ENCODE measurements around the gene INPP5B. TPM values are rescaled to one million over a fixed set of nuclear protein-coding genes. Genes with fewer than 3 reads are reported as not detected.

Gene INPP5B
- total RNA-seq, 1 donor from 2014 or later, result 18.7 TPM

DNA sequence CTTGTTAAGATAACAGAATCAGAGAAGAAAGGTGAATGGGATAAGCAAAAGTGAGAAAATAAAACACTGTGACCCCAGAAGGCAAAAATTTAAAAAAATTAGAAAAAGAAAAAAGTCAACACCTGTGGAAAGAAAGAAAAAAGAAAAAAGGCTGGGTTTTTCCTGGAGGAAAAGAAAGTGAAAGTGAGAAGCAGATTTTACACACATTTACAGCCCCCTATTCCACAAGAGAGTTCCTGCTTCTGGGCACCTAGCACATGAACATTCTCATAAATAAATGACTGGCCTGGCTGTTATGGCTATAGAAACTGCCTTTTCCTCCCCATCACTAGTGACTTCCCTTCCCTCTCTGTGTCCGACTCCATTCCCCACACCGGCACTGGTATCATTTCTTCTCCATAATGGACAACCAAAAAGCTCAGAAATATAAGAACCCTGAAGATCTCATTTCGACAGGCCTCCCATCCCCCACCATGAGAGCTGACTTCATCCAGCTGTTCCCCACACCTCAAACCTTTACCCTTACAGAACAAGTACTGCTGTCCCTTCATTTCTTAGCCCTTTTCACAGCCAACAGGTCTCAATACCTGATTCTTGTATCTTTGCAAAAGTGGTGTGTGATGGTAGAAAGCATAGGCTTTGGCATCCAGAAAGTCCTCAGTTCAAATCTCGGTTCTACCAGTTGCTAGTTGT is 100.1 kb downstream of the INPP5B start:
- H3K4me3 ChIP-seq (ENCODE audit: low read depth, low read length), result no peak overlapping the region
- no peak for DNase-seq (ENCODE audit: low read depth)
- TF ChIP-seq, protein P1, sequence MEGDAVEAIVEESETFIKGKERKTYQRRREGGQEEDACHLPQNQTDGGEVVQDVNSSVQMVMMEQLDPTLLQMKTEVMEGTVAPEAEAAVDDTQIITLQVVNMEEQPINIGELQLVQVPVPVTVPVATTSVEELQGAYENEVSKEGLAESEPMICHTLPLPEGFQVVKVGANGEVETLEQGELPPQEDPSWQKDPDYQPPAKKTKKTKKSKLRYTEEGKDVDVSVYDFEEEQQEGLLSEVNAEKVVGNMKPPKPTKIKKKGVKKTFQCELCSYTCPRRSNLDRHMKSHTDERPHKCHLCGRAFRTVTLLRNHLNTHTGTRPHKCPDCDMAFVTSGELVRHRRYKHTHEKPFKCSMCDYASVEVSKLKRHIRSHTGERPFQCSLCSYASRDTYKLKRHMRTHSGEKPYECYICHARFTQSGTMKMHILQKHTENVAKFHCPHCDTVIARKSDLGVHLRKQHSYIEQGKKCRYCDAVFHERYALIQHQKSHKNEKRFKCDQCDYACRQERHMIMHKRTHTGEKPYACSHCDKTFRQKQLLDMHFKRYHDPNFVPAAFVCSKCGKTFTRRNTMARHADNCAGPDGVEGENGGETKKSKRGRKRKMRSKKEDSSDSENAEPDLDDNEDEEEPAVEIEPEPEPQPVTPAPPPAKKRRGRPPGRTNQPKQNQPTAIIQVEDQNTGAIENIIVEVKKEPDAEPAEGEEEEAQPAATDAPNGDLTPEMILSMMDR (conservative IDR thresholded peaks at IDR 0.05; ENCODE audit: low read depth, low read length), result no peak

DNA sequence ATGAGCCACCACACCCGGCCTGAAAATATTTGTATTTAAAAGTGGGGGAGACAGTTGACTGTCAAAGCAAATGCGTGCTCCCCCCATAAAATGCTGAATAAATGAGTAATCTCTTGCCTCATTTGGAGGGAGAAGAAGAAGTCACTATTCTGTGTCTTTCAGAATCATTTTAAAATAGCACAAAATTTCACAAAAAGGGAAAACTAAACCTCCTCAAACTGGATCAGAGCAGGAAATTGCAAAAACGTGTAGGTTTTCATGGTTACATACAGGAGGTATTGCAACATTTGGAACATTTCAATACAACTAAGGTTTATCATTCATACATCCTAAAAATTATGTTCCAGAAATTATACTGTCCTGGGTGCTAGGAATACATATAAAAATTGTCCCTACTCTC is 101.1 kb downstream of the INPP5B start:
- TF ChIP-seq, protein P1 (conservative IDR thresholded peaks at IDR 0.05; ENCODE audit: low read depth, low read length), result no peak
- DNase-seq (ENCODE audit: low read depth), result no peak
- no peak overlapping the region for H3K4me3 ChIP-seq (ENCODE audit: low read depth, low read length)

DNA sequence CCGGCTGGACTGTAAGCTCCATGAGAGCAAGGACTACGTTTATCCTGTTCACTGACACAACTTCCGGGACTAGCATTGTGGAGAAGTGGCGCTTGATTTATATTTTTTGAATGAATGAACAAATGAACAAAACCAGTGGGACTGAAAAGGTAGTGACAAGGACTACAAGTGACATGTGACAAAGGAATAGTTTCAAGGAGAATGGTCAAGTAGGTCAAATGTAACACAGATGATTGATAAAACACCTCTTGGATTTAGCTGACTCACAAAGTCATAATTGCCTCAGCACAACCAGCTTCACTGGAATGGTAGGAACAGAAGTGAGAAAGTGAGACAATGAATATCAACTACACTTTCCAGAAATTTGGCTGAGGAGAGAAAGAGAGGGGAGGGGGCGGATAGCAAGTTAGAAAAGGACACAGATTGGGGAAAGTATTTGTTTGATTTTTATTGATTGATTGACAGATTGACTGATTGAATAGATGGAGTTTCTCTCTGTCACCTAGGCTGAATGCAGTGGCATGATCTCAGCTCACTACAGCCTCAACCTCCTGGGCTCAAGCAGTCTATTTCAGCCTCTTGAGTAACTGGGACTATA is 101.7 kb downstream of the INPP5B start:
- no peak overlapping the region for H3K4me3 ChIP-seq (ENCODE audit: low read depth, low read length)
- no peak for DNase-seq (ENCODE audit: low read depth)
- TF ChIP-seq, protein P1 (conservative IDR thresholded peaks at IDR 0.05; ENCODE audit: low read depth, low read length), result no peak

DNA sequence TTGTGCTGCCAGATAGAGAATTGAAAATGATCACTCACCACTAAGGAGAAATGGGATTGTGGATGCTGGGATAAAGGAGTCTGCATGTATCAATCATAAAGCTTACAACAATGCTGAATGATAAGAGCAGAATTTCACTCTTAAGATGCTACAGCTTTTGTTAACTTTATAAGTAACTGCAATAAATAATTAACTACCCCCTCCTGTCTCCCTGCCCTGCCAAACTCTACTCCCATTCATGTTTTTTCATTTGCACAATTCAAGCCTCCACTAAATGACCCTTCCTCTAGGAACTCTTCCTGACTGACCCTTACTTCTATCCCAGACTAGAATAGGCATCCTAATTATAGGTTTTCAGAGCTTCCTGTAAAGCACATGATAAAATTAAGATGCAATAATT is 102.3 kb downstream of the INPP5B start:
- TF ChIP-seq, protein P1 (conservative IDR thresholded peaks at IDR 0.05; ENCODE audit: low read depth, low read length), result no peak
- H3K4me3 ChIP-seq (ENCODE audit: low read depth, low read length), result peak overlapping the region; percentile 20
- DNase-seq (ENCODE audit: low read depth), result no peak

DNA sequence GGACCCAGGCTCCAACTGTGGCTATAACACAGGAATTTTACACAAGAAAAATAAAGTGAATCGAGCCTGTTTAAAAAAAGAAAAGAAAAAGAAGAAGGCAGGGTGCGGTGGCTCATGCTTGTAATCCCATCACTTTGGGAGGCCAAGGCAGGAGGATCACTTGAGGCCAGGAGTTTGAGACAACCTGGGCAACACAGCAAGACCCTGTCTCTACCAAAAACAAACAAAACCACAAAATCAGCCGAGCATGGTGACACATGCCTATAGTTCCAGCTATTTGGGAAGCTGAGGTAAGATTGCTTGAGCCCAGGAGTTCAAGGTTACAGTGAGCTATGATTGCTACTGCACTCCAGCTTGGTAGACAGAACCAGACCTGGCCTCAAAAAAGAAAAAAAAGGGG is 105.2 kb downstream of the INPP5B start:
- DNase-seq (ENCODE audit: low read depth), result no peak
- H3K4me3 ChIP-seq (ENCODE audit: low read depth, low read length), result no peak overlapping the region
- TF ChIP-seq, protein P1 (conservative IDR thresholded peaks at IDR 0.05; ENCODE audit: low read depth, low read length), result no peak

DNA sequence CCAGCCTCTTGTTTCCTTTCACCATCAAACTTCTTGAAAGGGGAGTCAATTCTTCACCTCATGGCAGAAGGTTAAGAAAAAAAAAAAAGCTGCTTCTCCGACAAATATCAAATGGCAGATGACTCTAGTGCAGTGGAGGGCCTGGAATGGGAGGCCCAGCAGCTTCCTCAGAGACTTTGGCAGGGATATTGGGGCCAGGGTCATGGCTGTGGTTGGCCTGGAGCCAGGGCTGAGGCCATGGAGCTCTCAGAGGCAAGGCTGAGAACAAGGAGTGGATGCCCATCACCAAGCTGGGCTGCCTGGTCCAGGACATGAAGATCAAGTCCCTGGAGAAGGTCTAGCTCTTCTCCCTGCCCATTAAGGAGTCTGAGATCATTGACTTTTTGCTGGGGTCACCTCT is 106.1 kb downstream of the INPP5B start:
- DNase-seq (ENCODE audit: low read depth), result no peak
- TF ChIP-seq, protein P1 (conservative IDR thresholded peaks at IDR 0.05; ENCODE audit: low read depth, low read length), result no peak
- H3K4me3 ChIP-seq (ENCODE audit: low read depth, low read length), result no peak overlapping the region

DNA sequence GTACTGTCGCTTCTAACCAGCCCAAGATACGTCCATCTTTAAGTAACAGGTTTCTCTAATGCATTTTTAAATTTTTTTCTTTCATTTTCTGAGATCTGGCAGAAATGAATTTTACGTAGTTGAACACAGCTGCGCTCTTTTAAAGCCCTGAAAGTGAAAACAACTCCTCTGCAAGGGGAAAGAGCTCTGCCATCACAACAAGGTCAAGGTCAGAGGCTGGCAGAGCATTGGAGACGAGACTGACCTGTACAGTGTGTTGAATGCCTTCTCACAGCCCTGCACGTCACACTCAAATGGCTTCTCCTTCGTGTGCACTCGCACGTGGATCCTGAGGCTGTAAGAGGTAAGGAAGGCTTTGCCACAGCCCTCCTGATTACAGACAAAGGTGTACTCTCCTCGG is 107.2 kb downstream of the INPP5B start:
- DNase-seq (ENCODE audit: low read depth), result no peak
- TF ChIP-seq, protein P1 (conservative IDR thresholded peaks at IDR 0.05; ENCODE audit: low read depth, low read length), result no peak
- H3K4me3 ChIP-seq (ENCODE audit: low read depth, low read length), result no peak overlapping the region
